ENCODE data around the gene HMGB2.

HMGB2 gene

DNA sequence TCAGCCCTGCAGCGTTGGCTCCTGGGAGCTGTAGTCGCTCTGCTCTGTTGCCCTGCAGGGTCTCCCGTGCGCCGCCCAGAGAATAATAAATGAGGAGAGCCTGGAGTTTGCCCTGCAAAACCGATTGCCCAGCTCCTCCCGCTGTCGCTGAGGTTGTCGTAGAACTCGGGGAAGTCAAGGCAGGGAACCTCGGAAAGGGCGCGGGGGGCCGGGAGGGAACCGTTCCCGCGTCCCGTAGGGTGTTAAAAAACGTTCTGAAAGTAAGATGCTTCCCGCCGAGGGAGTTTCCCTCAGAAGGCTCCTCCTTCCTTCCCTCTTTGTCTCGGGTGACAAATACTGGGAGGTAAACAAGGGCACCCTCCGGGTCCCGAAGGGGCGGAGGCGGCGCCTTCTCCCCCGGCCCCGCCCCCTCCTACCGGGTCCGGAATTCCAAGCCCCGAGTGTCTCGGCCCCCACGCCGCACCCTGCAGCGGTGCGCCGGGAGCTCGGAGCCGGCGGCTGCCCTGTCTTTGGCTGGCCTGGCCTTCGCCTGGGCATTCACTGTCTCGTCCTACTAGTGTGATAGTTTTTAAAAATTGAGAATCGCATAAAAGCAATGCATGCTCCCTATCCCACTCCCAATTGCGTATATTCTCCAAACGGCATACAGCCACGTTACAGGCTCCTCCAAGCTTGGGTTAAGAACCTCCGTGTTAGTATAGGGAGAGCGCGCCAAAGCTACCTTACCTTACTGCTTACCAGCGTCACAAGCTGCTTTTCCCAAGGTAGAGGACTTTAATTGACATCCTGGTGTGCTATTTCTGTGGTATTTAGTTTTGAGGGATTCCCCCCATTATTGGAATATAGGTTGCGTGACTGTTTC lies 964 bp upstream of the HMGB2 start:
- peak; percentile 62 for DNase-seq (ENCODE audit: low spot score)

DNA sequence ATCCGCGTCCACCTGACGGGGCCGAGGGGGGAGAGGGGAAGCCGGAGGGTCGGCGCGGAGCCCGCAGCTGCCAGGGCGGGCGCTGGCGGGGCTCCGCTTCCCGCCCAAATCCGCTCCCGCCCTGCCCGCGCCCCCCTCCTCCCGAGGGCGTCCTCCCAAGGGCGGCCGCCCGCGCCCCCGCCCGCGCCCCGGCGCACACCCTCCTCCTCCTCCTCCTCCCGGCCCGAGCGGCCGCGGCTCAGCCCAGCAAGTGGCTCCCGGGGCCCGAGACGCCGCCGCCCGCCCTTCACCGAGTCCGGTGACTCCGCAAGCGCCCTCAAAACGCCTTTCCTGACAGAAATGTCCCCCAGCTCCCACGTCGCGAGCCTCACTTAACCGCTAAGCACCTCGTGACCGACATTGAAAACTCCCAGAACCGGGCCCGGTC lies 487 bp downstream of the HMGB2 start:
- DNase-seq (ENCODE audit: low spot score): peak; percentile 51

DNA sequence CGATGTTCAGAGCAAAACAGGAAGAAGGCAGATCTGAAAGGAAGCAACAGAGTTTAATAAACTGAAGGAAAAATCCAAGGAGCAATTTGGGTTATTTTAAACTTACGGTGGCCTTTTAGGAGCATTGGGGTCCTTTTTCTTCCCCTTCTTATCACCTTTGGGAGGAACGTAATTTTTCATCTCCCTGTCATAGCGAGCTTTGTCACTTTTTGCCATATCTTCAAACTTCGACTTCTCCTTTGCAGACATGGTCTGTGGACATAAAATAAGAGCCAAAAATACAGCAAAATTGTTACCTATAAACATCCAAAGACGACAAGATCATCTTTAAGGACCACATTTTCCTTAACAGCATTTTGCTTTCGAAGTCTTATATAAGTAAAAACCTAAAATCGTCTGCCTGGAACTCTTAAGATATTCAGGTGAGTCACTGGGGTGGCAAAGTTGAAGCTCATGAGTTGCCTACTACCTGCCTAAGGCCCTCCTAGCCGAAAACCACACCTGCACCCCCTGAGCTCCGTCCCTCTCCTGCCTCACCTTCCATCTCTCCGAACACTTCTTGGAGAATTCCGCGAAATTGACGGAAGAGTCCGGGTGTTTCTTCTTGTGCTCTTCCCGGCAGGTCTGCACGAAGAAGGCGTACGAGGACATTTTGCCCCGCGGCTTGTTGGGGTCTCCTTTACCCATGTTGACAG lies 1.0 kb downstream of the HMGB2 start:
- no peak for DNase-seq (ENCODE audit: low spot score)

DNA sequence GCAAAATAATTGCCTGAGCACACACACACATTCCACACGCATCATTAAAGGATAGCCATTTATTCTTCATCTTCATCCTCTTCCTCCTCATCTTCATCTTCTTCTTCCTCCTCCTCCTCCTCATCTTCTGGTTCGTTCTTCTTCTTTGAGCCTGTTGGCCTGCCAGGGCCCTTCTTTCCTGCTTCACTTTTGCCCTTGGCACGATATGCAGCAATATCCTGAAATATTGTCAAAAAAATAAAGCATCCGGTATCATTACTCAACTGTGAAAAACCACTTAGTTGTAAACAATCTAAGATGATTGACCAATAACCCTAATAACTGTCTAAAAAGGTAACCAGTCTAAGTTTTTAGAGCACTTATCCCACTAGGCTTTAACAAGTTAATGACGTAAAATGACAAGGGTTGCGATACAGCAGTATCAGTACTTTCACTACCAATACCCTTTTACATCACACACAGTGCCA lies 2.1 kb downstream of the HMGB2 start:
- DNase-seq (ENCODE audit: low spot score): no peak

DNA sequence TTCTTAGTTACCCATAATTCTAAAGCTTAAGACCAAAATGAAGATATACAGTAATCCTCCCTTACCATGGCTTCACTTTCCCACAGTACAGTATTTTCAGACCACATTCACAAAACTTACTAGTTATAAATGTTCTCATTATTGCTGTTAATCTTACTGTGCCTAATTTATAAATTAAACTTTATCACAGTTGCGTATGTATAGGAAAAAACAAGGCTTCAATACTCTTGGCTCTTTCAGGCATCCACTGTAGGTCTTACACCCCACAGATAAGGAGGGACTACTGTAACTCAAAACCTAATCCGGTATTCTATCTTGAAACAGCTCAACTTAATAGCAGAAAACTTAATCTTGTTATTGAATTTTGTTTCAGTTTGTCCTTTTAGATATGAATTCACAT lies 3.6 kb downstream of the HMGB2 start:
- no peak for DNase-seq (ENCODE audit: low spot score)

DNA sequence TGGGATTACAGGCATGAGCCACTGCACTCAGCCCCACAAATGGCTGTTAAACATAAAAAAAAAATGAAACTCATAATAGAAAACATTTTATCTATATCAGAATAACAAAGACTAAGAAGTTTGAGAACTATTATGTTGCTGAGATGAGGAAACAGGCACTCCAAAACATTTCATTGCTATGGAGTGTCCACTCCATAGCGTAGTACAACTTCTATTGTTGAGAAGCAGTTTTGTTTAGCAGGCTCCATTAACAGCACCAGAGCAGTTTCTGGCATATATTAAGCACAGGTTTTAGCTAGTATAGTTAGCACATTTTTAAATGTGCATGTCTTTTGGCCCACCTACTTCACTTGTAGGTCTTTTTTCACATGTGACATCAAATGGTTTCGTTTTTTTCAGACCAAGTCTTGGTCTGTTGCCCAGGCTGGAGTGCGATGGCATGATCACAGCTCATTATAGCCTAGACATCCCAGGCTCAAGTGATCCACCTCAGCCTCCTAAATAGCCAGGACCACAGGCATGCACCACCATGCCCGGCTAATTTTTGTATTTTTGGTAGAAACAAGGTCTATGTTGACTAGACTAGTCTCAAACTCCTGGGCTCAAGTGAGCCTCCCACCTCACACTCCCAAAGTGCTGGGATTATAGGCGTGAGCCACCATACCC lies 5.8 kb downstream of the HMGB2 start:
- DNase-seq (ENCODE audit: low spot score): no peak

DNA sequence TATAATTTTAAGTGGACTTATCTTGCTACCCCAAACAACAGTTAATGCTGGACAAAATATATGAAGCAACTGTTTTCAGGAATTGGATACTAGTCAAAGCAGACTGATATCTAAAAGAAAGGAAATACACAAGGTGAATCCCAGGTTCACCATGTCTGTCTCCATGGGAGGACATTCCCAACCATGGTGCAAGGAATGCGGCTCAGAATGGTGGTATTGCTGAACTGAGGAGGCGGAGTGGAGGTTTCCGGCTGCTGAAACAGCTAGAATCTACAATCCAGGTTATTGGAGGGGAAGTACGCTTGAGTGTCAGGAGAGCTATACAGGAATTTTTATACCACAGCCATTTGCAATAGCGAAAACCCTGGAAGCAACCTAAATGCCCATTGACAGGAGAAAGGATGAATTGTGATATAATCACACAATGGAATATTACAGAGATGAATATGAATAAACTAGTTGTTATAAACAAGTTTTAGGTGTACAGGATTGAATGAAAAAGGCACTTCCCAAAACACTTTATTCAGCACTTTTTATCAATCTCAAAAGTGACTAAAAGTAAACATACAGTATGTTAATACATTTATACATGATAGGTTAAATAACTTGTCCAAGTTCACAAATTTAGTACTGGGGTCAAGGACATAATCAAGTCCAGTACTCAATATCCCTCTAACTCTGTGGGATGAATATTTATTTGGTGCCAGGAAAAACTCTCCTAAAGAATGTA lies 9.0 kb downstream of the HMGB2 start:
- DNase-seq (ENCODE audit: low spot score): no peak

DNA sequence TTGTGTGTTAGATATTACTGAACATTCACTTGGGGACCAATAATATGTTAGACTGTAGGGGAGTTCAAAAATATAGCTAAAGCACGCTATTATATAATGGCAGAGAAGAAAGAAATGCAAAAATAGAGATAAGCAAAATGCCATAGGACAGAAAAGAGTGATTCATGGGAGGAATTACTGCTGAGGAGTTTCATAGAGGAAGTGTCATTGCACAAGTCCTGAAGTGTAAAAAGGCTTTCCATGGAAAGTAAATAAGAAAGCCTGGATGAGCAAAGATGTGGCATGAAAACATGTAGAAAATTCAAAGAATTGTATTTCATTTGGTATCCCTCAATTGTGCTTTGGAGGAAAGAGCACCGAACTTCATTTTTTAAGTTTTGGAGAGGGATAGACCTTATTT lies 14.5 kb downstream of the HMGB2 start:
- no peak for DNase-seq (ENCODE audit: low spot score)

DNA sequence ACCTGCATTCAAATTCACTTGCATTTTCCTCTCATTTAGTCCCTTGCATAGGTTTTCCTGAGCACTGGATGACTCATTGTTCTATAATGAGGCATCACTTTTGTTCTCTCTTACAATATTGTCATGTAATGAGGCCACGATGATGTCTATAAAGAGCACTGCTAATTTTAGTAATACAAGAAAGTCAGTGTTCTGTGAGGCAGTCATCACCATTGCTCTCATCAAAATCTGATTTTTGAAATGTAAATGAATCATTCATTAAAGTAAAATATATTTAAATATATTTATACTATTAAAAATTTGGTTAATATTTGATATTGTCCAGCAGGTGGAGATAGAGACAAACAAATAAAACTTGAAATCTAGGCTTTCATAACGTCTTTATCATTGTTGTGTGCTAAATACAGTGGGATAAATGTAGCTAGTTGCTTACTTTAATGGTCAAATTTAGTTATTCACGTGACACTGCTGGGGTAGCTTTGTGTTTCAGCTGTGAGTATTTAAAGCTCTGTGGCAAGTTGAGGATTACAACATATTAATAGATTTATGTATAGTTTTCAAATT lies 15.4 kb downstream of the HMGB2 start:
- DNase-seq (ENCODE audit: low spot score): peak; percentile 33

DNA sequence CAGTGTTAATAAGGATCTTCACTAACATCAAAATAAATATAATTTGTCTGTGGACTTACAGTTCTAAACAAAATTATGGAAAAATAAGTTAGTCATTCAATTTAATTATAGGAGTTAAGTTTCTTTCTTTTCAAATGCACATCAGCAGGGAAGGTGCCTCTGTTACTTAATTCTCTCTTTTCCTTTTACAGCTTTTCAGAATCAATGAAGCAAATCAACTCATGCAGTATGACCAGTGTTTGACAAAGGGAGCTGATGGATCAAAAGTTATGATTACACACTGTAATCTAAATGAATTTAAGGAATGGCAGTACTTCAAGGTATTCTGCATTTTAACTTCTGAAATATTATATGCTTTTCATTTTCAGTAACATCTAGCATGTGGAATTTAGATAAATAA lies 15.9 kb downstream of the HMGB2 start:
- no peak for DNase-seq (ENCODE audit: low spot score)

DNA sequence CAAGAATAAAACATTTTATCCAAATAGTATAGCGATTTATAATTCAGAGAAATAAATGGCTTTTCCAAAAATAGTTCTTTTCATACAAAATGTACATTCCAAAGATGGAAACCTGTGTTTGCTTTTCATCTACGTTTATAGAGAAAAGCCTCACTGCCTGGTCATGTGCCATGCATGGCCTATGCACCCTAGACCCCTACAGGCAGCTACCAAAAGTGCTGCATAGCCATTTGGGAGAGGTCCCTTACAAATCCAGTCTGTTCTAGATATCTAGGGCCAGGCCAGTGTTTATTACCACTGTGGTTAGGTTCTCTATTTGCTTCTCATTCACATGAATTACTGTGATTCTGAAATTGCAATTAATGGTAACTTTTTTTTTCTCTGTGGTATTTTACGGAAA lies 17.2 kb downstream of the HMGB2 start:
- no peak for DNase-seq (ENCODE audit: low spot score)

DNA sequence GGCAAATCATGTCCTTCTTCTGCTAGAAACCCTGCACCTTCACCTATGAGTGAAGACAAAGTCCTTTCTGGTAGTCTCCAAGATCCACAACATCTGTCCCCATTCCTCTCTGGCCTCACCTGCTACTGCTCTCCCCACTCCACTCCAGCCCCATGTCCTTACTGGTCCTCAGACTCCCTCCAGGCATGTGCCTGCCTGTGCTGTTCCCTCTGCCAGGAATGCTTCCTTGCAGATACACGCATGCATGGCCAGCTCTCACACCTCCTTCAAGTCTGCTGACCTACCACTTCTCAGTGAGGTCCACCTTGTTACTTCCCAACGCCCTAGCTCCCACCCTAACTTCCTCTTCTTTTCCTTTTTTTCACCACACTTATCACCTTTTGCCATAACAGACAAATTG lies 18.1 kb downstream of the HMGB2 start:
- no peak for DNase-seq (ENCODE audit: low spot score)

DNA sequence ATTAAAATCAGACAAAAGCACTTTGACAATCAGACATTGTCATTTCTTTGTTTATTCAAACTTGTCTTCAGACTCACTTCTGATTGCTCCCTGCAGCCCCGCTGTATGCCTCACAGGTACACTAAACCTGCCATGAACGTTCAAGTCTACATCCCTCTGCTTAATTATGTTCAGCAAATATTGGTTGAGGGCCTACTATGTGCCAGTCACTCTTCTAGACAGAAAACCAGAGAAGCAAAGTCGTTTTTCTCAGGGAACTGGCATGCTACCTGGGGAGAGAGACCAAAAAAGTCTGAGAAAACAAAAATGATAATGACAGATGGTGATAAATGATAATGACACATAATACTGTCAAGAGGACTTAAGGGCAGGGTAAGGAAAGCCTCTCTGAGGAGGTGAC lies 19.4 kb downstream of the HMGB2 start:
- no peak for DNase-seq (ENCODE audit: low spot score)

DNA sequence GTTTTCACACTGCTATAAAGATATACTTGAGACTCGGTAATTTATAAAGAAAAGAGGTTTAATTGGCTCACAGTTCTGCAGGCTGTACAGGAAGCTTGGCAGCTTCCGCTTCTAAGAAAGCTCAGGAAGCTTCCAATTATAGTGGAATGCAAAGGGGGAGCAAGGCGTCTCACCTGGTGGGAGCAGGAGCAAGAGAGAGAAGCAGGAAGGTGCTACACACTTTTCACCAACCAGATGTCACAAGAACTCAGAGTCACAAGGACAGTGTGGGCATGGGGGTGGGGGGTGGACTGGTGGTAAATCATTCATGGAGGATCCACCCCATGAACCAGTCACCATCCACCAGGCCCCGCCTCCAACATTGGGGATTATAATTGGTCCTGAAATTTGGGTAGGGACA lies 22.8 kb downstream of the HMGB2 start:
- no peak for DNase-seq (ENCODE audit: low spot score)

DNA sequence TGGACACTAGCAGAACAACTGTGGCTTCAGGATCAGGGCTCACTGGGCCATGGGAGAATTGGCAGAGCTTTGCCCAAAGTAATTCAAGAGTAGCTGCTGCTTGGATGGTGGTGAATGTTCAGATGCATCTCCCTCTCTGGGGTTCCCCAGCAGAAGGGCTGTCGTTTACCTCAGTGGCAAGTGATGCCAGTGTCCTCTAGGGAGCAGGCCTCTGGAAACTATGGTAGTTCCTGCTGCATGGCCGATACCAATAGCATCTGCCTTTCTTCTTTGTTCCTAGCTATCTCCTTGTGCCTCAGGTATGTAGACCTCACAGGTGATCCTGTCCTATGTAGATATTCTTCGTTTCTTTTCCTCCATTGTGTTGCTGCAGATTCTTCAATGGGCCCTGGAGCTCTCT lies 26.4 kb downstream of the HMGB2 start:
- no peak for DNase-seq (ENCODE audit: low spot score)

DNA sequence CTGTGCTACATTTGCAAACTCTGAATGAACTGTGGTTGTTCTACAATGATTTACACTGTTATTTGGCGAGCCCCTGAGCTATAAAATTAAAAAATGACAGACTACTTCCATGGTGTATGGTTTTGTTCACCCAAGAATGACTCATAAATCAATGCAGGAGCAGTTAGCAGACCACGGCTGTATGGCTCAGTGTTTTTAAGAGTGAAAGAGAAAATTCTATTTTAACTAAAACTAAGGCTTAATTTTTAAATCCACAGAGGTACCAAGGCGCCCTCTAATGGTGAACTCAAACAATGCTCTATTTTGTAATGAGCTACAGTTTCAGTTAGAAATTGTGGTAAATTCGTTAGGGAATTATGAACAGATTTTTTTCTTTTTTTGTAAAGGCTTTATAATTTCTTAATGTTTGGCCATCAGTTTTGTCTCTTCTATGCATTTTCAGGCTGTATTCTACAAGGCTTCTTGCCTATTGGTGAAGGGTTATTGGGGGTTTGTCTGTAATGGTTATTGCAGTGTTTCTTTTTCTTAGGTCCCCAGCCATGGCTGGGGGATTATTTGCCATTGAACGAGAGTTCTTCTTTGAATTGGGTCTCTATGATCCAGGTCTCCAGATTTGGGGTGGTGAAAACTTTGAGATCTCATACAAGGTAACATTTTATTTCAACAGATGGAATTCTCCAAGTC lies 32.5 kb downstream of the HMGB2 start:
- peak; percentile 14 for DNase-seq (ENCODE audit: low spot score)

DNA sequence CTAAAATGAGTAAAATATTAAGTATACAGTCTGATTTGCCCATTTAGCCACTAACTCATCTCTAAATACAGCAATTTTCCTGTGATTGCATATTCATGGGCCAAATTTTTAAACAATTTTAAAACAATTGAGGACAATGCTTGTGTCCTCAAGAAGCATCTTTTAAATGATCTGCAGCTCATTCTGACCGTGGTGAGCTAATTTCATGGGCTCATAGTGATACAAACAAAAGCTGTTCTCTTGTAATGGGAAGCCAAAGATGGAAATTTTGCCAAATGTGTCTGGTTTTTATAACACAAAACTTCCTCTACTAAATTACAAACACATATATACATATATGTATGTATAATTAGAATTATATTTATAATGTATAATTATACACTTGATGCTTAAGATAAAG lies 39.7 kb downstream of the HMGB2 start:
- no peak for DNase-seq (ENCODE audit: low spot score)

DNA sequence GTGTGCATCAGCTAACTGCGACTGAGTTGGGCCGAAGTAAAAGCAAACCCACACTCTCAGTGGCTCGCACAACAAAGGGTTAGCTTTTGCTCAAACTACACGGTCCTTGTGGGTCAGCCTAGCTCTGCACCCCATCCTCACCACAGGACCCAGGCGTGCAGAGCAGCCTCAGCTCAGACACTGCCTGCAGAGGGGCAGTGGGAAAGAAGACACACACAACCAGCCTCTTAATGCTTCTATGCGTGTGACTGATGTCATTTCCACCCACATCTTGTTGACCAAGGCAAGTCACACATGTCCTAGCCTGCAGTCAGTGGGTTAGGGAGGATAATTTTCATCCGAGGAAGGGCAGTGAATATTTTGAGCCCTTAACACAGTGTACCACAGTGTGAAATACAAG lies 40.5 kb downstream of the HMGB2 start:
- DNase-seq (ENCODE audit: low spot score): no peak

DNA sequence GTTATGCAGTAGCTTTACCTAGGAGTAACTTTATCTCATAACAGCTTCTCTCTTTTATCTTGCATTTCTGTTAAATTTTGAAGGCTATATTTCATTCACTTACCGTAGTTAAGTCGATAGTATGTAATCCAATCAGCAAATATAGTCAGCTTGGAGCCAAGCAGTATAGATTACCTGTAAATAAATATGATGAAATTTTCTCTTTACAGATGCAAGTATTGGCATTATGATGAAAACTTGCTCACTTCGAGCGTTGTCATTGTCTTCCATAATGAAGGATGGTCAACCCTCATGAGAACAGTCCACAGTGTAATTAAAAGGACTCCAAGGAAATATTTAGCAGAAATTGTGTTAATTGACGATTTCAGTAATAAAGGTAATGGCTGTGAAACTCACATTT lies 42.3 kb downstream of the HMGB2 start:
- no peak for DNase-seq (ENCODE audit: low spot score)

DNA sequence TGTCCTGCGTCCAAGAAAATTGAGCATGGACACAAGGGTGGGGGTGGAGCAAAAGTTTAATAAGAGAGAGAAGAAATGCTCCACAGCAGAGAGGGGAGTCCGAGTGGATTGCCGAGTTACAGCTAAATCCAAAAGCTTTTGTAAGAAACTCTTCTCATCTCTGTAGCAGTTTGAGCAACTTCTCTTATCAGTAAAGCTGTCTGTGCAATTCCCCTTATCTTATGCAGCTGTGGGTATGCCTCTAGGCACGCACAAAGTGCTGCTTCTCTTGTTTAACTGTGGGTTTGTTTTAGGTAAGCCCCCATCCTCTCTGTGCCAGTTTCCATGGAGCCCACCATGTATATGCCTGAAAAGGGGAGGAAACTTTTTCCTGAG lies 44.8 kb downstream of the HMGB2 start:
- DNase-seq (ENCODE audit: low spot score): no peak

DNA sequence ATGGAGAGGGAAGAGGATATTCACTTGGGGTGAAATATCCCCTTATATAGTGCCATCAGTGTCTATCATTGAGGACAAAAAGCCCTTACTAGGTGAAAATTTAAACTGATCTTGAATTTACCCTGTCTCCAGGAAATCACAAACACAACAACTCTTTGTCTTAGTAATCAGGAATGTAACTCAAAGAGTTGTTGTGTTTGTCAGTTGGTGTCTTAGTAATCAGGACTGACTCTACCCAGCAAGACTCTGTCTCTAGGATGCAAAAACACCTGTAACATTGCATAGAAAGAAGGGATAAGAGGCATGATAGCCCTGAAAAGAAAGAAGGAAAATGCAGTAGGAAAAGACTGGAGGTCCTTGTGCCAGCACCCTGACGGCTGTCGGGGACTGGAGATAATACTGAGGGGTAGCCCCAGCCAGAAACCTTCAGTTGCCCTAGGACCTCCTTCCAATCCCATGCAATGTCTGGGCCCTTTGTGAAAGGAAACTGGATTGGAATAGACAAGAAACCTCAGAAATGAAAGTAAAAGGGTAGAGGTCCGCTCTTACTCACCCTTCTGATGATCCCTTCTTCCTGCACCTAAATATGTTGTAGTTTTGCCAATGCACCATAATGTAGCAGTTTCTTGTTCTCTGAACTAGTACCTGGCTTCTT lies 45.3 kb downstream of the HMGB2 start:
- DNase-seq (ENCODE audit: low spot score): no peak

Measured in Ammon's horn (tissue), 1 donor.